ENCODE data around the gene RELN. TPM values are rescaled to one million over a fixed set of nuclear protein-coding genes. Genes with fewer than 3 reads are reported as not detected.

Gene RELN
- total RNA-seq, 1 experiment from 2014 or later = 0.20 TPM

DNA sequence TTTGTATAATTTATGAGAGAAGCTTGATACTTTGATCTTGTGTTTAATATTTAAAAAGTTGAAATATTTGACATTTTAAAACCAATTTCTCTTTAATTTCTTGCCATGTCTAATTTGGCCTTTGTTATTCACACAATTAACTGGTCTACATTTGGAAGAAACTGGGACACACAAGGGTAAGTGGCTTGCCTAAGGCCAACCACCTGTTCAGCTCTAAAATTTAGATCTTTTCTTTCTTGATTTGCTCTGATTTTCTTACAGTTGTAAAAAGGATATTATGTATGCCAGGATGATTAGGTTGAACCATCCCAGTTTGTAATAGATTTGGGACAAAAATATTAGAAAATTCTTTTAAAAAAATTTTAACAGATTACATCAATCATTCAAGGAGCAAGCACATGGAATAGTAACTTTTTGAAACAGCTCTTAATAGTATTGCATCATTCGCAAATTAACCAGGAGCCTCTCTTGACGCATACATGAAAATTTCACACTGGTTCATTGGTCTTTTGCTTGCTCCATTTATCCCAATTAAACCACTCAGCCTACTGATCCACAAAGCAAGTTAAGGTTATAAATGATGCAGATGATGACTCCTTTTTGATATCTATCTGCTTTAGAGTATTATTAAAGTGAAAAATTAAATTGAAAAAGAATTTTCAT is 321.0 kb downstream of the RELN start:
- no peaks in the 10 kb centered on the region for H3K9me3 ChIP-seq (ENCODE audit: control insufficient read depth in 1 of 2, insufficient read depth in 1 of 2, low read depth in 1 of 2, low read length in 2 of 2)
- intact Hi-C loops (cut with micrococcal nuclease) = no loop called here
- no peak overlapping the region for H3K9ac ChIP-seq (ENCODE audit: low read length)
- no peaks in the 10 kb centered on the region for H3K36me3 ChIP-seq (ENCODE audit: control insufficient read depth in 1 of 2, insufficient read depth in 2 of 2, low read length in 2 of 2)
- TF ChIP-seq, protein P1, sequence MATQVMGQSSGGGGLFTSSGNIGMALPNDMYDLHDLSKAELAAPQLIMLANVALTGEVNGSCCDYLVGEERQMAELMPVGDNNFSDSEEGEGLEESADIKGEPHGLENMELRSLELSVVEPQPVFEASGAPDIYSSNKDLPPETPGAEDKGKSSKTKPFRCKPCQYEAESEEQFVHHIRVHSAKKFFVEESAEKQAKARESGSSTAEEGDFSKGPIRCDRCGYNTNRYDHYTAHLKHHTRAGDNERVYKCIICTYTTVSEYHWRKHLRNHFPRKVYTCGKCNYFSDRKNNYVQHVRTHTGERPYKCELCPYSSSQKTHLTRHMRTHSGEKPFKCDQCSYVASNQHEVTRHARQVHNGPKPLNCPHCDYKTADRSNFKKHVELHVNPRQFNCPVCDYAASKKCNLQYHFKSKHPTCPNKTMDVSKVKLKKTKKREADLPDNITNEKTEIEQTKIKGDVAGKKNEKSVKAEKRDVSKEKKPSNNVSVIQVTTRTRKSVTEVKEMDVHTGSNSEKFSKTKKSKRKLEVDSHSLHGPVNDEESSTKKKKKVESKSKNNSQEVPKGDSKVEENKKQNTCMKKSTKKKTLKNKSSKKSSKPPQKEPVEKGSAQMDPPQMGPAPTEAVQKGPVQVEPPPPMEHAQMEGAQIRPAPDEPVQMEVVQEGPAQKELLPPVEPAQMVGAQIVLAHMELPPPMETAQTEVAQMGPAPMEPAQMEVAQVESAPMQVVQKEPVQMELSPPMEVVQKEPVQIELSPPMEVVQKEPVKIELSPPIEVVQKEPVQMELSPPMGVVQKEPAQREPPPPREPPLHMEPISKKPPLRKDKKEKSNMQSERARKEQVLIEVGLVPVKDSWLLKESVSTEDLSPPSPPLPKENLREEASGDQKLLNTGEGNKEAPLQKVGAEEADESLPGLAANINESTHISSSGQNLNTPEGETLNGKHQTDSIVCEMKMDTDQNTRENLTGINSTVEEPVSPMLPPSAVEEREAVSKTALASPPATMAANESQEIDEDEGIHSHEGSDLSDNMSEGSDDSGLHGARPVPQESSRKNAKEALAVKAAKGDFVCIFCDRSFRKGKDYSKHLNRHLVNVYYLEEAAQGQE (IDR thresholded peaks at IDR 0.05; ENCODE audit: low read depth) = no peak
- TF ChIP-seq SRF (IDR thresholded peaks at IDR 0.05; ENCODE audit: low read depth) = no peak
- TF ChIP-seq, protein P2, sequence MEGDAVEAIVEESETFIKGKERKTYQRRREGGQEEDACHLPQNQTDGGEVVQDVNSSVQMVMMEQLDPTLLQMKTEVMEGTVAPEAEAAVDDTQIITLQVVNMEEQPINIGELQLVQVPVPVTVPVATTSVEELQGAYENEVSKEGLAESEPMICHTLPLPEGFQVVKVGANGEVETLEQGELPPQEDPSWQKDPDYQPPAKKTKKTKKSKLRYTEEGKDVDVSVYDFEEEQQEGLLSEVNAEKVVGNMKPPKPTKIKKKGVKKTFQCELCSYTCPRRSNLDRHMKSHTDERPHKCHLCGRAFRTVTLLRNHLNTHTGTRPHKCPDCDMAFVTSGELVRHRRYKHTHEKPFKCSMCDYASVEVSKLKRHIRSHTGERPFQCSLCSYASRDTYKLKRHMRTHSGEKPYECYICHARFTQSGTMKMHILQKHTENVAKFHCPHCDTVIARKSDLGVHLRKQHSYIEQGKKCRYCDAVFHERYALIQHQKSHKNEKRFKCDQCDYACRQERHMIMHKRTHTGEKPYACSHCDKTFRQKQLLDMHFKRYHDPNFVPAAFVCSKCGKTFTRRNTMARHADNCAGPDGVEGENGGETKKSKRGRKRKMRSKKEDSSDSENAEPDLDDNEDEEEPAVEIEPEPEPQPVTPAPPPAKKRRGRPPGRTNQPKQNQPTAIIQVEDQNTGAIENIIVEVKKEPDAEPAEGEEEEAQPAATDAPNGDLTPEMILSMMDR (IDR thresholded peaks at IDR 0.05 in 2 of 3, conservative IDR thresholded peaks at IDR 0.05 in 1 of 3; ENCODE audit: borderline replicate concordance in 1 of 3, insufficient read depth in 1 of 3, low read depth in 2 of 3, low read length in 2 of 3) = no peak
- TF ChIP-seq EGR1 (IDR thresholded peaks at IDR 0.05; ENCODE audit: low read depth) = no peak
- no peak for TF ChIP-seq EZH2 (IDR thresholded peaks at IDR 0.05)
- CTCF ChIA-PET = no interaction called here
- H3K4me2 ChIP-seq (ENCODE audit: low read length) = no peak overlapping the region
- POLR2A ChIA-PET = no interaction called here
- H3K4me1 ChIP-seq (ENCODE audit: control insufficient read depth in 1 of 2, insufficient read depth in 2 of 2, low read length in 2 of 2) = no peaks in the 10 kb centered on the region
- H3K27me3 ChIP-seq (ENCODE audit: insufficient read depth, low read length) = peaks cover 41% of the 10 kb centered on the region
- H4K20me1 ChIP-seq (ENCODE audit: insufficient read depth) = no peaks in the 10 kb centered on the region; the same call in 1 of the 2 replicates
- RAD21 ChIA-PET (ENCODE audit: low non-redundant PET in 1 of 2, low total read pairs in 2 of 2, uncharacterized antibody in 2 of 2, unreplicated experiment in 2 of 2) = no interaction called here
- H3K4me3 ChIP-seq (replicated peaks in 1 of 2; ENCODE audit: low read depth in 1 of 2, low read length in 2 of 2) = no peak overlapping the region
- H3K79me2 ChIP-seq (ENCODE audit: insufficient read depth, low read length) = no peaks in the 10 kb centered on the region
- DNase-seq (ENCODE audit: low read depth, low spot score) (no peak), ATAC-seq (no peak)
- no peak overlapping the region for H2AFZ ChIP-seq (ENCODE audit: low read depth, low read length, poor library complexity, severe bottlenecking)
- no peak overlapping the region for H3K27ac ChIP-seq (ENCODE audit: low read depth, low read length)
- BruUV-seq (replicated peaks) = no TSS peak
- H3K9me2 ChIP-seq (ENCODE audit: insufficient read depth) = no peaks in the 10 kb centered on the region

Data from HCT116 (cell line).